ENCODE results near the gene TTLL13. TPM values are rescaled to one million over a fixed set of nuclear protein-coding genes. Genes with fewer than 3 reads are reported as not detected.
A peak's percentile ranks its signal among the peaks of the same experiment; 100 is the strongest.

TTLL13 gene
- total RNA-seq, 3 donors from 2014 or later (not counting 1 experiment from before 2014, with no cell fraction given), result 0.18 to 2.2 (median 1.2) TPM

- ATAC-seq (peak in 2 of 3 donors; percentile 82 to 84), DNase-seq (peak; percentile 43 to 77)
- Histone ChIP-seq H3K36me3 (ENCODE audit: control insufficient read depth, insufficient read depth, low read length) (peaks cover 33% of the 10 kb centered on the region), H3K27ac (ENCODE audit: low read length) (no peak overlapping the region), H3K9me3 (ENCODE audit: control insufficient read depth, insufficient read depth, low read length) (no peaks in the 10 kb centered on the region), H3K4me1 (ENCODE audit: control insufficient read depth, insufficient read depth, low read length) (peaks cover 10% of the 10 kb centered on the region), H3K4me3 (ENCODE audit: low read length) (no peak overlapping the region), H3K27me3 (ENCODE audit: control insufficient read depth, insufficient read depth, low read length) (no peaks in the 10 kb centered on the region)
- Mint-ChIP-seq H3K4me1 (peaks cover 4 to 5% of the 10 kb centered on the region in 2 donors), H3K27ac (no peak overlapping the region), H3K36me3 (no peaks in the 10 kb centered on the region), H3K4me3 (no peak overlapping the region), H3K27me3 (ENCODE audit: low read depth in 2 of 2) (no peaks in the 10 kb centered on the region), H3K9me3 (no peaks in the 10 kb centered on the region)
- WGBS (ENCODE audit: insufficient coverage), result 69% methylated on average over 17 of the region's 17 CpGs
- intact Hi-C loops (cut with micrococcal nuclease), result loop anchor here (1.0 to 5.0 kb wide), 2 partner anchors 76 to 457 kb away; no protein-coding TSS in a partner anchor
- peak; percentile 59 for TF ChIP-seq CTCF (IDR thresholded peaks at IDR 0.05)
These were observed 29.8 kb upstream of the TTLL13 start for GRCh38 chr15:90219421-90220141.

GRCh38 chr15:90221246-90221900 is 28.0 kb upstream of the TTLL13 start:
- peaks cover 47% of the 10 kb centered on the region for H3K36me3 ChIP-seq (ENCODE audit: control insufficient read depth, insufficient read depth, low read length)
- no peak overlapping the region for H3K4me3 ChIP-seq (ENCODE audit: low read length)
- WGBS (ENCODE audit: insufficient coverage), result 81% methylated on average over 13 of the region's 14 CpGs
- peak in 1 of 2 donors; percentile 42 for DNase-seq
- no peak for TF ChIP-seq CTCF (IDR thresholded peaks at IDR 0.05)
- peak in 1 of 3 donors; percentile 33 for ATAC-seq
- H3K27ac ChIP-seq (ENCODE audit: low read length), result no peak overlapping the region
- Mint-ChIP-seq H3K9me3 (no peaks in the 10 kb centered on the region), H3K4me1 (no peaks in the 10 kb centered on the region), H3K36me3 (no peaks in the 10 kb centered on the region), H3K27me3 (ENCODE audit: low read depth in 2 of 2) (no peaks in the 10 kb centered on the region), H3K27ac (no peak overlapping the region), H3K4me3 (no peak overlapping the region)
- no peaks in the 10 kb centered on the region for H3K9me3 ChIP-seq (ENCODE audit: control insufficient read depth, insufficient read depth, low read length)
- no peaks in the 10 kb centered on the region for H3K27me3 ChIP-seq (ENCODE audit: control insufficient read depth, insufficient read depth, low read length)
- H3K4me1 ChIP-seq (ENCODE audit: control insufficient read depth, insufficient read depth, low read length), result peaks cover 10% of the 10 kb centered on the region
- intact Hi-C loops (cut with micrococcal nuclease), result no loop called here

DNA sequence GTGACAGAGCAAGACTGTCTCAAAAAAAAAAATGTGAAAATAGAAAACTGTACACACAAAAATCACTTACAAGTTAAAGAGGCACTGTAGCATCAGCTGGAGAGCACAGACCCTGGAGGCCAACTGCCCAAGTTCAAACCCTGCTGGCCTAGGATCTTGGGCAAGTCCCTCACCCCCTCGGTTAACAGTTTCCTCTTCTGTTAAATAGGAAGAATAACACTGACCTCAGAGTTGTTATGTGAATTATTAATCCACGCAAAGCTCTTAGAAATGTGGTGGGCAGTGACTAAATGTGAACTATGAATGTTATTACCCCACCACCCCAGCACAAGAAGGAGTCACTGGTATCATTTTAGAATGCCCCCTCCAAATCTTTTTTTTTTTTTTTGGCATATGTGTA is 26.8 kb upstream of the TTLL13 start:
- no peaks in the 10 kb centered on the region for H3K36me3 Mint-ChIP-seq
- TF ChIP-seq CTCF (IDR thresholded peaks at IDR 0.05), result no peak
- intact Hi-C loops (cut with micrococcal nuclease), result no loop called here
- DNase-seq (no peak), ATAC-seq (no peak)
- no peak overlapping the region for H3K4me3 Mint-ChIP-seq
- Histone ChIP-seq H3K27ac (ENCODE audit: low read length) (no peak overlapping the region), H3K27me3 (ENCODE audit: control insufficient read depth, insufficient read depth, low read length) (no peaks in the 10 kb centered on the region), H3K9me3 (ENCODE audit: control insufficient read depth, insufficient read depth, low read length) (no peaks in the 10 kb centered on the region), H3K4me1 (ENCODE audit: control insufficient read depth, insufficient read depth, low read length) (peaks cover 5% of the 10 kb centered on the region), H3K4me3 (ENCODE audit: low read length) (no peak overlapping the region), H3K36me3 (ENCODE audit: control insufficient read depth, insufficient read depth, low read length) (peaks cover 45% of the 10 kb centered on the region)
- H3K27me3 Mint-ChIP-seq (ENCODE audit: low read depth in 2 of 2), result no peaks in the 10 kb centered on the region
- no peaks in the 10 kb centered on the region for H3K9me3 Mint-ChIP-seq
- no CpG with 5 or more reads among the region's 2 CpGs for WGBS (ENCODE audit: insufficient coverage)
- no peaks in the 10 kb centered on the region for H3K4me1 Mint-ChIP-seq
- no peak overlapping the region for H3K27ac Mint-ChIP-seq
